ENCODE data around the gene KRT20. TPM values are rescaled to one million over a fixed set of nuclear protein-coding genes. Genes with fewer than 3 reads are reported as not detected.

The KRT20 gene
- polyA plus RNA-seq, 1 donor (not counting 4 experiments of a cell fraction or from before 2014, with no cell fraction given) = not detected

DNA sequence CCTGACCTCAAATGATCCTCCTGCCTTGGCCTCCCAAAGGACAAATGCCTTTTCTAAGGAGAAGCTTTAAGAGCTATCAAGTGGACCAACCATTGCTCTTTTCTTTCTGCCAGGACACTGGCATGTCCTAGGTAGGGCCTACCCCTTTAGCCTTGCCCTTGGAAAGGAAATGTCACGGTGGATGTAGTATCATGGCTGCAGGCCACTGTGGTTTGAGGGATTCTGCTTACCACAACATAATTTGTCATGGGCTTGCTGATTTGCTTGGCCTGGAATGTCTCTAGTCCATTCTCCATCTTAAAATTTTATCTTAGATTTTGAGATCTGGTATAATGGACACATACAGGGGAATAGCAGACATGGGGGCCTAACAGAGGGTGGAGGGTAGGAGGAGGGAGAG lies 6.0 kb downstream of the KRT20 start:
- Histone ChIP-seq H3K27me3 (ENCODE audit: control insufficient read depth, extremely low read depth, insufficient read depth, low read length) (no peaks in the 10 kb centered on the region), H3K79me2 (ENCODE audit: control insufficient read depth, insufficient read depth, low read length) (no peaks in the 10 kb centered on the region), H3K4me2 (ENCODE audit: control insufficient read depth, extremely low read depth, insufficient read depth, low read depth, low read length) (no peak overlapping the region), H3K9me3 (ENCODE audit: control insufficient read depth, low read depth, low read length) (no peaks in the 10 kb centered on the region), H3K36me3 (ENCODE audit: control insufficient read depth in 2 of 2, extremely low read depth in 1 of 2, insufficient read depth in 2 of 2, low read length in 2 of 2) (no peaks in the 10 kb centered on the region), H3K4me3 (ENCODE audit: control insufficient read depth in 2 of 3, extremely low read depth in 1 of 3, insufficient read depth in 2 of 3, low read depth in 1 of 3, low read length in 3 of 3) (no peak overlapping the region), H3K9ac (ENCODE audit: control insufficient read depth, extremely low read depth, insufficient read depth, low read length) (no peak overlapping the region), H3K9me1 (ENCODE audit: control insufficient read depth, extremely low read depth, insufficient read depth, low read length) (no peaks in the 10 kb centered on the region), H3K27ac (ENCODE audit: control insufficient read depth, insufficient read depth, low read length) (no peak overlapping the region), H4K20me1 (ENCODE audit: control insufficient read depth, extremely low read depth, insufficient read depth, low read length) (no peaks in the 10 kb centered on the region), H3K4me1 (ENCODE audit: control insufficient read depth, extremely low read depth, insufficient read depth, low read length) (no peaks in the 10 kb centered on the region), H2AFZ (ENCODE audit: control insufficient read depth, low read length) (no peak overlapping the region)
- FAIRE-seq = no peak
- dilution Hi-C loops (cut with MboI; ENCODE audit: extremely low pct_ligation_motif_present, low sequenced_read_pairs) = no loop called here
- TF ChIP-seq, protein P1, sequence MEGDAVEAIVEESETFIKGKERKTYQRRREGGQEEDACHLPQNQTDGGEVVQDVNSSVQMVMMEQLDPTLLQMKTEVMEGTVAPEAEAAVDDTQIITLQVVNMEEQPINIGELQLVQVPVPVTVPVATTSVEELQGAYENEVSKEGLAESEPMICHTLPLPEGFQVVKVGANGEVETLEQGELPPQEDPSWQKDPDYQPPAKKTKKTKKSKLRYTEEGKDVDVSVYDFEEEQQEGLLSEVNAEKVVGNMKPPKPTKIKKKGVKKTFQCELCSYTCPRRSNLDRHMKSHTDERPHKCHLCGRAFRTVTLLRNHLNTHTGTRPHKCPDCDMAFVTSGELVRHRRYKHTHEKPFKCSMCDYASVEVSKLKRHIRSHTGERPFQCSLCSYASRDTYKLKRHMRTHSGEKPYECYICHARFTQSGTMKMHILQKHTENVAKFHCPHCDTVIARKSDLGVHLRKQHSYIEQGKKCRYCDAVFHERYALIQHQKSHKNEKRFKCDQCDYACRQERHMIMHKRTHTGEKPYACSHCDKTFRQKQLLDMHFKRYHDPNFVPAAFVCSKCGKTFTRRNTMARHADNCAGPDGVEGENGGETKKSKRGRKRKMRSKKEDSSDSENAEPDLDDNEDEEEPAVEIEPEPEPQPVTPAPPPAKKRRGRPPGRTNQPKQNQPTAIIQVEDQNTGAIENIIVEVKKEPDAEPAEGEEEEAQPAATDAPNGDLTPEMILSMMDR (optimal IDR thresholded peaks at IDR 0.05 in 1 of 3, IDR thresholded peaks at IDR 0.05 in 1 of 3, conservative IDR thresholded peaks at IDR 0.05 in 1 of 3; ENCODE audit: extremely low read depth in 1 of 3, insufficient read depth in 2 of 3, low read length in 3 of 3) = no peak
- no peak for TF ChIP-seq EZH2 (IDR thresholded peaks at IDR 0.05; ENCODE audit: low read length)
- DNase-seq (ENCODE audit: low read depth, low spot score) = no peak

DNA sequence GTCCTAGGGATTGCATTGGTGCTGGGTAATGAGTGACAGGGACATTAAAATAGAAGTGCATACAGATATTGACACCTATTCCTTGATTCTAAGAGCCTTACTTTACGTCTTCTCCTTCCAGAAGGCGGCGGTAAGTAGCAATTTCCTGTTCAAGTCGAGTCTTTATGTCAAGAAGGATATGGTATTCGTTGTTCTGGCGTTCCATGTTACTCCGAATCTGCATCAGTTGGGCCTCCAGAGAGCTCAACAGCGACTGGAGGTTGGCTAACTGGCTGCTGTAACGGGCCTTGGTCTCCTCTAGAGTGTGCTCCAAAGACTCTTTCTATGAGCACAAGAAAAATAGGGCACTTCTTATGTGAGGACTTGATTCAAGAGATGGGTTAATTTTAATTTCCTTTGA lies 7.0 kb downstream of the KRT20 start:
- H3K27me3 ChIP-seq (ENCODE audit: control insufficient read depth, extremely low read depth, insufficient read depth, low read length) = no peaks in the 10 kb centered on the region
- DNase-seq (ENCODE audit: low read depth, low spot score) = no peak
- no peak overlapping the region for H3K9ac ChIP-seq (ENCODE audit: control insufficient read depth, extremely low read depth, insufficient read depth, low read length)
- dilution Hi-C loops (cut with MboI; ENCODE audit: extremely low pct_ligation_motif_present, low sequenced_read_pairs) = no loop called here
- H3K27ac ChIP-seq (ENCODE audit: control insufficient read depth, insufficient read depth, low read length) = no peak overlapping the region
- H3K79me2 ChIP-seq (ENCODE audit: control insufficient read depth, insufficient read depth, low read length) = no peaks in the 10 kb centered on the region
- H3K36me3 ChIP-seq (ENCODE audit: control insufficient read depth in 2 of 2, extremely low read depth in 1 of 2, insufficient read depth in 2 of 2, low read length in 2 of 2) = no peaks in the 10 kb centered on the region
- no peak overlapping the region for H3K4me2 ChIP-seq (ENCODE audit: control insufficient read depth, extremely low read depth, insufficient read depth, low read depth, low read length)
- H4K20me1 ChIP-seq (ENCODE audit: control insufficient read depth, extremely low read depth, insufficient read depth, low read length) = no peaks in the 10 kb centered on the region
- no peaks in the 10 kb centered on the region for H3K9me1 ChIP-seq (ENCODE audit: control insufficient read depth, extremely low read depth, insufficient read depth, low read length)
- no peak for TF ChIP-seq EZH2 (IDR thresholded peaks at IDR 0.05; ENCODE audit: low read length)
- TF ChIP-seq, protein P1 (optimal IDR thresholded peaks at IDR 0.05 in 1 of 3, IDR thresholded peaks at IDR 0.05 in 1 of 3, conservative IDR thresholded peaks at IDR 0.05 in 1 of 3; ENCODE audit: extremely low read depth in 1 of 3, insufficient read depth in 2 of 3, low read length in 3 of 3) = no peak
- no peak overlapping the region for H3K4me3 ChIP-seq (ENCODE audit: control insufficient read depth in 2 of 3, extremely low read depth in 1 of 3, insufficient read depth in 2 of 3, low read depth in 1 of 3, low read length in 3 of 3)
- no peaks in the 10 kb centered on the region for H3K4me1 ChIP-seq (ENCODE audit: control insufficient read depth, extremely low read depth, insufficient read depth, low read length)
- H3K9me3 ChIP-seq (ENCODE audit: control insufficient read depth, low read depth, low read length) = no peaks in the 10 kb centered on the region
- no peak overlapping the region for H2AFZ ChIP-seq (ENCODE audit: control insufficient read depth, low read length)
- FAIRE-seq = no peak

Data from keratinocyte (primary cell).